GM12878 (cell line): ENCODE data around the gene CAB39. TPM values are rescaled to one million over a fixed set of nuclear protein-coding genes. Genes with fewer than 3 reads are reported as not detected.

ENCODE experiments used
- ATAC-seq: fragments of 200-7000 bp; cut with Tn5 transposase; 3 replicates; pipeline ENCODE4 v1.9.1; 2020; ENCODE audit warnings: mild to moderate bottlenecking, moderate library complexity
- BruUV-seq: library from RNA; stranded (reverse); fragments of 400-500 nt; replicated peaks from 2 replicates; lab custom pipeline; 2021; lab: Mats Ljungman, UMichigan
- CTCF ChIA-PET: fragments of 300-600 bp; sonication (Branson Sonifier 250); formaldehyde crosslinking; extraction: SDS; loops from one replicate; lab custom pipeline; 2021; ENCODE audit warnings: inconsistent platforms; lab: Yijun Ruan, JAX
- POLR2A ChIA-PET: fragments of 350-600 bp; formaldehyde crosslinking; extraction: SDS; loops from one replicate; lab custom pipeline; 2021; ENCODE audit warnings: inconsistent platforms; lab: Charles Lee
- RAD21 ChIA-PET: fragments of 300-600 bp; sonication (Branson Sonifier 250); formaldehyde crosslinking; loops from one replicate; lab custom pipeline; 2023; ENCODE audit warnings: antibody characterized with exemption; ENCODE audit not compliant: unreplicated experiment; lab: Charles Lee
- SMC1A ChIA-PET: fragments of 300-600 bp; sonication (Branson Sonifier 250); formaldehyde crosslinking; loops from one replicate; lab custom pipeline; 2023; ENCODE audit not compliant: unreplicated experiment, uncharacterized antibody; lab: Charles Lee
- DNase-seq: peaks from one replicate; pipeline ENCODE4 v3.0.0-alpha.2; 2011; ENCODE audit warnings: low read depth, low spot score
- FAIRE-seq: peaks from 3 replicates; lab custom pipeline; 2011; peaks lifted over from hg19 to GRCh38; lab: Jason Lieb, UNC
- H2AFZ ChIP-seq: 2 replicates; pipeline ENCODE4 v1.6.0; 2011; ENCODE audit warnings: low read depth, low read length, control low read depth; ENCODE audit not compliant: control insufficient read depth
- H3K27ac ChIP-seq: 2 replicates; pipeline ENCODE4 v1.5.1; 2011; ENCODE audit warnings: control low read depth; ENCODE audit not compliant: control insufficient read depth, insufficient read depth
- H3K27me3 ChIP-seq, 2 experiments: replicated peaks in 1 of 2; 2 replicates each; pipeline versions ENCODE4 v1.6.0 to v1.6.1; 2011; ENCODE audit warnings: low read length in 1 of 2; ENCODE audit not compliant: control insufficient read depth in 2 of 2, insufficient read depth in 2 of 2
- H3K36me3 ChIP-seq, 2 experiments: 2 replicates each; pipeline ENCODE4 v1.5.1; 2011; ENCODE audit warnings: low read length in 1 of 2; ENCODE audit not compliant: control insufficient read depth in 2 of 2, insufficient read depth in 2 of 2
- H3K4me1 ChIP-seq: 2 replicates; pipeline ENCODE4 v1.6.1; 2011; ENCODE audit warnings: mild to moderate bottlenecking, low read length, moderate library complexity, mixed read lengths; ENCODE audit not compliant: control insufficient read depth, insufficient read depth
- H3K4me2 ChIP-seq: 2 replicates; pipeline ENCODE4 v1.6.0; 2011; ENCODE audit warnings: control low read depth; ENCODE audit not compliant: control insufficient read depth, insufficient read depth
- H3K4me3 ChIP-seq: fragments of 200-600 bp; sonication (generic); 2 replicates; pipeline ENCODE4 v1.5.1; 2016
- H3K79me2 ChIP-seq: 2 replicates; pipeline ENCODE4 v1.6.0; 2011; ENCODE audit warnings: low read length; ENCODE audit not compliant: control insufficient read depth, insufficient read depth
- H3K9ac ChIP-seq: 2 replicates; pipeline ENCODE4 v1.8.0; 2011; ENCODE audit warnings: low read length, control low read depth, mixed read lengths; ENCODE audit not compliant: control insufficient read depth, insufficient read depth
- H3K9me3 ChIP-seq: replicated peaks from 3 replicates; pipeline ENCODE4 v1.5.1; 2011; ENCODE audit warnings: mild to moderate bottlenecking, low read length; ENCODE audit not compliant: control insufficient read depth, insufficient read depth
- H4K20me1 ChIP-seq: 2 replicates; pipeline ENCODE4 v1.6.0; 2011; ENCODE audit not compliant: control insufficient read depth, insufficient read depth
- BCL3 ChIP-seq: IDR thresholded peaks from 2 replicates; pipeline ENCODE4 v1.6.1; 2011; ENCODE audit warnings: borderline replicate concordance, low read depth, mild to moderate bottlenecking, moderate library complexity, low read length; ENCODE audit not compliant: insufficient read depth, poor library complexity, severe bottlenecking
- ETV6 ChIP-seq, 2 experiments: fragments of 450-650 bp in 1 of 2; IDR thresholded peaks in 1 of 2; conservative IDR thresholded peaks in 1 of 2; 2 replicates each; pipeline ENCODE4 v1.6.1; 2014; ENCODE audit warnings: antibody characterized with exemption in 1 of 2, borderline replicate concordance in 1 of 2, low read depth in 1 of 2, mild to moderate bottlenecking in 1 of 2, moderate library complexity in 1 of 2
- FOXM1 ChIP-seq: IDR thresholded peaks from 2 replicates; pipeline ENCODE4 v1.6.1; 2012; ENCODE audit warnings: low read depth, mild to moderate bottlenecking, inconsistent platforms, low read length, moderate library complexity
- HDAC2 ChIP-seq: fragments of 200-600 bp; sonication (generic); IDR thresholded peaks from 2 replicates; pipeline ENCODE4 v1.6.1; 2017
- HSF1 ChIP-seq: fragments of 150-350 bp; IDR thresholded peaks from 2 replicates; pipeline ENCODE4 v1.6.1; 2014; ENCODE audit warnings: mild to moderate bottlenecking, low read depth, low read length
- KDM1A ChIP-seq: fragments of 200-600 bp; sonication (generic); IDR thresholded peaks from 2 replicates; pipeline ENCODE4 v1.6.1; 2016; ENCODE audit warnings: borderline replicate concordance
- NRF1 ChIP-seq: conservative IDR thresholded peaks from 2 replicates; pipeline ENCODE4 v1.6.1; 2011; ENCODE audit warnings: mild to moderate bottlenecking, low read depth, low read length, improper control_type of control experiment
- RAD51 ChIP-seq: fragments of 450-650 bp; IDR thresholded peaks from 2 replicates; pipeline ENCODE4 v1.6.1; 2016; ENCODE audit warnings: moderate library complexity, mild to moderate bottlenecking, inconsistent platforms
- SIX5 ChIP-seq: IDR thresholded peaks from 2 replicates; pipeline ENCODE4 v1.6.1; 2011; ENCODE audit warnings: mild to moderate bottlenecking, low read depth, low read length, moderate library complexity; ENCODE audit not compliant: severe bottlenecking
- SMARCA5 ChIP-seq: fragments of 450-650 bp; IDR thresholded peaks from 2 replicates; pipeline ENCODE4 v1.6.1; 2017; ENCODE audit warnings: mild to moderate bottlenecking
- TCF12 ChIP-seq: IDR thresholded peaks from 2 replicates; pipeline ENCODE4 v1.6.1; 2011; ENCODE audit warnings: low read depth, mild to moderate bottlenecking, low read length
- ZNF24 ChIP-seq: fragments of 450-650 bp; IDR thresholded peaks from 2 replicates; pipeline ENCODE4 v1.6.1; 2017; ENCODE audit warnings: antibody characterized with exemption, mild to moderate bottlenecking
- ZNF384 ChIP-seq: IDR thresholded peaks from 2 replicates; pipeline ENCODE4 v1.6.1; 2012; ENCODE audit warnings: low read depth, mild to moderate bottlenecking, low read length, improper control_type of control experiment, borderline replicate concordance
- ZNF622 ChIP-seq: fragments of 450-650 bp; IDR thresholded peaks from 2 replicates; pipeline ENCODE4 v1.6.1; 2017; ENCODE audit warnings: mild to moderate bottlenecking, inconsistent platforms
- WGBS: methylation state at CpG from one replicate; pipeline ENCODE4 v1.1.6; 2016; ENCODE audit warnings: low lambda C conversion rate; ENCODE audit not compliant: insufficient replicate concordance, insufficient coverage; ENCODE audit errors: missing lambda C conversion rate; 5-methylcytosine and 5-hydroxymethylcytosine counted together
- in situ Hi-C: fragments of 300-500 bp; cut with MboI; formaldehyde crosslinking; loops from 9 replicates; pipeline ENCODE4 v1.14.3; 2018; ENCODE audit warnings: mixed read lengths
- intact Hi-C: fragments of 100-400 bp; cut with micrococcal nuclease; formaldehyde crosslinking; loops from one replicate; pipeline ENCODE4 v1.14.2; 2022; ENCODE audit not compliant: unreplicated experiment
- polyA plus RNA-seq, 11 experiments: library from polyadenylated mRNA; depleted of rRNA in 4 of 11; unstranded in 6 of 11; stranded (reverse) in 5 of 11; fragments of >200 nt; fragmentation: Nextera tagmentation in 4 of 11; fragmentation: Illumina TruSeq in 1 of 11; extraction: Ambion mirVana in 4 of 11; extraction: Trizol in 1 of 11; gene quantifications; 1 replicate in 1 of 11; 2 replicates in 10 of 11; pipeline versions ENCODE4 v1.2.1 to v1.2.3, GENCODE V29; 2011 to 2016; ENCODE audit warnings: inconsistent platforms in 2 of 11, missing spikeins in 2 of 11, low read depth in 1 of 11
- total RNA-seq, 4 experiments: library from RNA; depleted of rRNA in 3 of 4; stranded (reverse); fragments of >200 nt in 3 of 4; fragmentation: Illumina TruSeq in 1 of 4; extraction: Trizol in 1 of 4; gene quantifications; 2 replicates each; pipeline versions ENCODE4 v1.2.1 to v1.2.3, GENCODE V29; 2013 to 2021
- TF ChIP-seq, protein P1 (sequence below): IDR thresholded peaks from 2 replicates; pipeline ENCODE4 v1.6.1; 2012; ENCODE audit warnings: low read depth, low read length, improper control_type of control experiment
- TF ChIP-seq, protein P2 (sequence below): IDR thresholded peaks from 2 replicates; pipeline ENCODE4 v1.6.1; 2011; ENCODE audit warnings: mild to moderate bottlenecking, low read depth, low read length, moderate library complexity; ENCODE audit not compliant: insufficient replicate concordance

The CAB39 gene
- total and polyA plus RNA-seq, 10 of the 15 experiments (the other 5 are each of a cell fraction or from before 2014, with no cell fraction given): 13.3 to 129 (median 62.9) TPM

DNA sequence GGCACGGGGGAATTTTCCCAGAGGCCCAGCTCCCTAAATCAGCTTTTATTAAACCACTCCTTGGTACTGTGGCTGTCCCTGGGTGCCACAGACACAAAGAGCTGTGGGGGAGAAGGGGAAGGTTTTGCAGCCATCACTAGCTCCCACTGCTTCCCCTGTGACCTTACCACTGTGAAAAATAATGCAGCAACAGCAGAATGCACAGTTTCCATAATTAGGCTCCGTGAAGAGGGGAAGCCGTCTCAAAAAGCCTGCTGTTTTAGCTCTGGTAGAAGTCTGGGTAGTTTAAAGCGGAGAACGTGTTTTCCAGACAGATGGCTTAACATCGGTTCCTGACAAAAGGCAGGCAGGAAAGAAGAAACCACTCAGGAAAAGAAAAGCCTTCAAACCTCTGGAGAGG is 27.5 kb upstream of the CAB39 start:
- Histone ChIP-seq H4K20me1 (no peaks in the 10 kb centered on the region), H3K27me3 (no peaks in the 10 kb centered on the region), H3K4me3 (no peak overlapping the region), H3K79me2 (no peaks in the 10 kb centered on the region), H3K4me1 (no peaks in the 10 kb centered on the region), H3K36me3 (no peaks in the 10 kb centered on the region), H3K4me2 (no peak overlapping the region), H3K9ac (no peak overlapping the region), H3K9me3 (no peaks in the 10 kb centered on the region), H3K27ac (no peak overlapping the region), H2AFZ (no peak overlapping the region)
- POLR2A ChIA-PET: interaction anchor here (0.5 to 1.1 kb wide), 4 partner anchors 9 to 156 kb away, joined by 3 to 4 read pairs (median 3); no protein-coding TSS in a partner anchor
- CTCF ChIA-PET: interaction anchor here (0.9 to 1.8 kb wide), 6 partner anchors 11 to 112 kb away, joined by 3 to 8 read pairs (median 4); no protein-coding TSS in a partner anchor
- in situ Hi-C loops (no loop called here), intact Hi-C loops (no loop called here)
- FAIRE-seq (no peak), ATAC-seq (no peak), DNase-seq (no peak)
- 61% methylated on average over 6 of the region's 6 CpGs for WGBS
- no TSS peak for BruUV-seq
- no peak for TF ChIP-seq ETV6 (conservative IDR thresholded peaks at IDR 0.05 in 1 of 2, IDR thresholded peaks at IDR 0.05 in 1 of 2; ENCODE audit: borderline replicate concordance in 1 of 2, low read depth in 1 of 2)
- TF ChIP-seq RAD51: no peak
- no peak for TF ChIP-seq BCL3
- TF ChIP-seq FOXM1: no peak
- TF ChIP-seq ZNF622: no peak
- TF ChIP-seq HDAC2: no peak
- TF ChIP-seq, protein P1, sequence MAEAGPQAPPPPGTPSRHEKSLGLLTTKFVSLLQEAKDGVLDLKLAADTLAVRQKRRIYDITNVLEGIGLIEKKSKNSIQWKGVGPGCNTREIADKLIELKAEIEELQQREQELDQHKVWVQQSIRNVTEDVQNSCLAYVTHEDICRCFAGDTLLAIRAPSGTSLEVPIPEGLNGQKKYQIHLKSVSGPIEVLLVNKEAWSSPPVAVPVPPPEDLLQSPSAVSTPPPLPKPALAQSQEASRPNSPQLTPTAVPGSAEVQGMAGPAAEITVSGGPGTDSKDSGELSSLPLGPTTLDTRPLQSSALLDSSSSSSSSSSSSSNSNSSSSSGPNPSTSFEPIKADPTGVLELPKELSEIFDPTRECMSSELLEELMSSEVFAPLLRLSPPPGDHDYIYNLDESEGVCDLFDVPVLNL: no peak
- no peak for TF ChIP-seq HSF1
- no peak for TF ChIP-seq KDM1A
- no peak for TF ChIP-seq SMARCA5
- no peak for TF ChIP-seq ZNF24
- TF ChIP-seq TCF12: no peak
- TF ChIP-seq, protein P2, sequence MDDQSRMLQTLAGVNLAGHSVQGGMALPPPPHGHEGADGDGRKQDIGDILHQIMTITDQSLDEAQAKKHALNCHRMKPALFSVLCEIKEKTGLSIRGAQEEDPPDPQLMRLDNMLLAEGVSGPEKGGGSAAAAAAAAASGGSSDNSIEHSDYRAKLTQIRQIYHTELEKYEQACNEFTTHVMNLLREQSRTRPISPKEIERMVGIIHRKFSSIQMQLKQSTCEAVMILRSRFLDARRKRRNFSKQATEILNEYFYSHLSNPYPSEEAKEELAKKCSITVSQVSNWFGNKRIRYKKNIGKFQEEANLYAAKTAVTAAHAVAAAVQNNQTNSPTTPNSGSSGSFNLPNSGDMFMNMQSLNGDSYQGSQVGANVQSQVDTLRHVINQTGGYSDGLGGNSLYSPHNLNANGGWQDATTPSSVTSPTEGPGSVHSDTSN: no peak
- no peak for TF ChIP-seq SIX5
- TF ChIP-seq NRF1: no peak
- no peak for TF ChIP-seq ZNF384
- RAD21 ChIA-PET: interaction anchor here (0.8 to 2.9 kb wide), 5 partner anchors 14 to 29 kb away, joined by 3 to 10 read pairs (median 4); no protein-coding TSS in a partner anchor
- SMC1A ChIA-PET: interaction anchor here (0.7 to 1.8 kb wide), 9 partner anchors 10 to 113 kb away, joined by 3 to 11 read pairs (median 4); no protein-coding TSS in a partner anchor
